Activated CD4-positive, alpha-beta T cell treated with anti-CD3 and anti-CD28 coated beads, Interleukin-2, amount 50 U/mL, for 48 hours (primary cell): Measurements from ENCODE around the gene PRKD2.
A peak's percentile ranks its signal among the peaks of the same experiment; 100 is the strongest.
"Not testable (repeated sequence)": the region's sequence is repeated elsewhere in the genome, so short reads cannot be mapped to it uniquely, and the experiment has no call there.

Experiments used
- DNase-seq, 2 experiments: peaks; one replicate each; pipeline ENCODE4 v3.0.0-alpha.2; 2020

The PRKD2 gene

DNA sequence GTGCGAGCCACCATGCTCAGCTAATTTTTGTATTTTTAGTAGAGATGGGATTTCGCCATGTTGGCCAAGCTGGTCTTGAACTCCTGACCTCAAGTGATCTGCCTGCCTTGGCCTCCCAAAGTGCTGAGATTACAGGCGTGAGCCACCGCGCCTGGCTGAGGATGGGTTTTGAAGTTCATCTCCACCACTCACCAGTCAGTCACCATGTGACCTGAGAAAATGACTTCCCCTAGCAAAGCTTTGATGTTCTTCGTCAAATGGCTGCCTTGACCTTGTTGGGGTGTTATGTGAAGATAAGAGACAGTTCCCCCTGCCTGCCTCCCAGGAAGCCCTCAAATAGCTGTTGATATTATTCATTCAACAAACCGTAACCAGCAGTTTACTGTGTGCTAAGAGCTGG lies 87.9 kb downstream of the PRKD2 start:
- DNase-seq, result not testable (repeated sequence)

- no peak for DNase-seq
Observed at GRCh38 chr19:46626446-46626845, 90.5 kb downstream of the PRKD2 start.

GRCh38 chr19:46625731-46626130 lies 91.2 kb downstream of the PRKD2 start:
- DNase-seq, result no peak

GRCh38 chr19:46624958-46625661 lies 91.8 kb downstream of the PRKD2 start, which contains the start of gene PTGIR:
PTGIR (minus strand) TSS chr19:46625089; CDS start chr19:46624225, 864 bp downstream.
- DNase-seq, result peak; percentile 66 to 76
